ENCODE data around the gene FCAMR. TPM values are rescaled to one million over a fixed set of nuclear protein-coding genes. Genes with fewer than 3 reads are reported as not detected.

FCAMR gene, protein sequence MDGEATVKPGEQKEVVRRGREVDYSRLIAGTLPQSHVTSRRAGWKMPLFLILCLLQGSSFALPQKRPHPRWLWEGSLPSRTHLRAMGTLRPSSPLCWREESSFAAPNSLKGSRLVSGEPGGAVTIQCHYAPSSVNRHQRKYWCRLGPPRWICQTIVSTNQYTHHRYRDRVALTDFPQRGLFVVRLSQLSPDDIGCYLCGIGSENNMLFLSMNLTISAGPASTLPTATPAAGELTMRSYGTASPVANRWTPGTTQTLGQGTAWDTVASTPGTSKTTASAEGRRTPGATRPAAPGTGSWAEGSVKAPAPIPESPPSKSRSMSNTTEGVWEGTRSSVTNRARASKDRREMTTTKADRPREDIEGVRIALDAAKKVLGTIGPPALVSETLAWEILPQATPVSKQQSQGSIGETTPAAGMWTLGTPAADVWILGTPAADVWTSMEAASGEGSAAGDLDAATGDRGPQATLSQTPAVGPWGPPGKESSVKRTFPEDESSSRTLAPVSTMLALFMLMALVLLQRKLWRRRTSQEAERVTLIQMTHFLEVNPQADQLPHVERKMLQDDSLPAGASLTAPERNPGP
- not detected in 2 replicates for total RNA-seq (2014; rRNA removed; shearing (Covaris generic))

DNA sequence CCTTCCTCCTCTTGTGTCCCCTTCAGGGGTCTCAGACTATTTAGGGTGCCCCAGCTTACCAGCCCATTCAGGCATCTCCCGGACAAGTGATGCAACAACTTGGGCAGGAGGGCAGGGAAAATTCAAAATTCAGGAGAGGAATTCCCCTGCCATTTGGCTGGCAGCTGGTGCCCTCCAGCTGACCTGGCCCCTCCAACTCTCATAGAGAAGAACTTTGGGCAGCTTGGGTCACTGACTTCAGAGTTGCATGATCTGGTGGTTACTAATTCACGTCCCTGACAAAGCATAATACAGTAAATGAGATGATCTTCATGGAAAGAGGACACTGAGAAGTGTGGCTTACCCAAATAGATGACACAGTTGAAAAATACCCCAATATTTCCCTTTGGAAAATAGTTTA is at the start of gene FCAMR:
FCAMR (minus strand) TSS at position 15 of the 400 bp plus-strand sequence. CDS start 335 bp downstream, outside the sequence.
- DNase-seq (ENCODE audit: low spot score): no peak

- DNase-seq (ENCODE audit: low spot score): no peak
Measured at GRCh38 chr1:207019661-207020060, 49.4 kb upstream of the FCAMR start.

GRCh38 chr1:207019161-207019560 is 48.9 kb upstream of the FCAMR start:
- no peak for DNase-seq (ENCODE audit: low spot score)

DNA sequence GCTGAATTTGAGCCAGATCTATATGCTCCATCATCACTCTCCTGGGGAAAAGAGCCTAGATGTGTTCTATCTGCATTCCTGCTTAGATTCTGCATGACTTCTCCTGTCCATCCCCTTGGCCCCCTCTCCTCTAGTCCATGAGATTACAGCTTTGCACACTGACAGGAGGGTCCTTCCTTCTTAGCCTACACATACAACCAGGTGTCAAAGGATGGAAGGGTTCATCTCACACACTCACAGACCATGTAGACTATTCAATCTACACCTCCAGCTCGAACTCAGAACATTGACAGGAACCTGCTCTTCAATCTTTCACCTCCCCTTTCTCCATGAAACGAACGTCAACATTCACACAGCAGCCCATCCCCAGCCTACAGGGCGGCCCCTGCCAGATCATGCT is 48.4 kb upstream of the FCAMR start:
- no peak for DNase-seq (ENCODE audit: low spot score)

DNA sequence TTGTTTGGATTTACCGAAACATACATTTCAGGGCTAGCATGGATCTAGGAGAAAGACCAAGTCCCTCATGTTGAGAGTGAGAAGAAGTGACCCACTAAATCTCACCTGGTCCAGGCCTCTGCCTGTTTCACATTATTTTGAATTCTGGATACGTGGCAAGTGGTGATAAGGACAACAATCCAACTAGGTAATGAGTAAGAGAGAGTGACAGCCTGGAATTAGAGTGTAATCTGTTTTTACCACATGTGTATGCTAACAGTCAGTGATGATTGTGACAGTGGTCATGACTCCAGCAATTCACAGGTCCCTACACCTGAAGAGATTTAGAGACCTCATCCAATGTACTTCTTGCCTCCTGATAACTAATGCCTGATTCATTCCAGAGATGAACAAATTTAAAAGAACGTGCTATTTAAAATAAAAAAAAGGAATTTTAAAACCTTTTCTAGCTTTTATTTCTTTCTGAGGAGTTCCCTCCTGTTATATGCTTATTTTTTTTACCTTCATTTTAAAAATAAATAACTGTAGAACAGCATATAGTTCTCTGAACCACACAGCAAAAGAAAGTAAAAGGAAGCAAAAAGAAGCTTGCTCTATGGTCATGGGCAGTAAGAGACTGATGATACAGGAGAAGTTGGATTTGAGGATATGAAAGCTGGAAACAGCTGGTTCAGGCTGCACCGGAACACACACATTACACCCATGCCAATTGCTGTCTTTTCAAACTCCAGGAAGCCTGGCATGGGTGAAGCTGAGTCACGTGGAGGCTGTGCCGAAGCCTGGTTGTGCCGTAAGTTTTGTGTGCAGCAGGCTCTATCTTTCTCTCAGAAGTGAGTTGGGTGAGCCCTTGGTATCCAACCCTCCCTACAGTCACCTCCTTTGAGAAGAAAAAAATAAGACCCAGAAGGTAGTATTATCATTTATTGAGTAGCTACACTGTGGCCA is 47.6 kb upstream of the FCAMR start:
- DNase-seq (ENCODE audit: low spot score): no peak

GRCh38 chr1:207015791-207016190 is 45.5 kb upstream of the FCAMR start:
- no peak for DNase-seq (ENCODE audit: low spot score)

DNA sequence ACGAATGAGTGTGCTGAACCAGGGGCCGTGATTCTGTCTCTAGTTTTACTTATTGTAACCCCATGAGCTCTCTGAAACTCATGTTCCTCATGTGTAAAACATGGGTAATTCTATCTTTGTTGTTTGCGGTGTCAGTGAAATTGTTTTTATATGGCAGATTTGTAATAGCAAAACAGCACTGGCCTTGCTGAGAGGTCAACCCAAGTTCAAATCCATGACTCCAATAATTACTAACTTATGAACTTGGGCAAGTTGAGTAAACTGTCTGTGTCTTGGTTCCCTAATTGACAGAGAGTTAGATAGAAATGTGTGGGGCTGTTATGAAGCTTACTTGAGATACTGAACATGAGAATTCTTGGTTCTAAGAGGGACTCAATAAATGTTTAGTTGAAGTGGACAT is 44.5 kb upstream of the FCAMR start:
- DNase-seq (ENCODE audit: low spot score): no peak

DNA sequence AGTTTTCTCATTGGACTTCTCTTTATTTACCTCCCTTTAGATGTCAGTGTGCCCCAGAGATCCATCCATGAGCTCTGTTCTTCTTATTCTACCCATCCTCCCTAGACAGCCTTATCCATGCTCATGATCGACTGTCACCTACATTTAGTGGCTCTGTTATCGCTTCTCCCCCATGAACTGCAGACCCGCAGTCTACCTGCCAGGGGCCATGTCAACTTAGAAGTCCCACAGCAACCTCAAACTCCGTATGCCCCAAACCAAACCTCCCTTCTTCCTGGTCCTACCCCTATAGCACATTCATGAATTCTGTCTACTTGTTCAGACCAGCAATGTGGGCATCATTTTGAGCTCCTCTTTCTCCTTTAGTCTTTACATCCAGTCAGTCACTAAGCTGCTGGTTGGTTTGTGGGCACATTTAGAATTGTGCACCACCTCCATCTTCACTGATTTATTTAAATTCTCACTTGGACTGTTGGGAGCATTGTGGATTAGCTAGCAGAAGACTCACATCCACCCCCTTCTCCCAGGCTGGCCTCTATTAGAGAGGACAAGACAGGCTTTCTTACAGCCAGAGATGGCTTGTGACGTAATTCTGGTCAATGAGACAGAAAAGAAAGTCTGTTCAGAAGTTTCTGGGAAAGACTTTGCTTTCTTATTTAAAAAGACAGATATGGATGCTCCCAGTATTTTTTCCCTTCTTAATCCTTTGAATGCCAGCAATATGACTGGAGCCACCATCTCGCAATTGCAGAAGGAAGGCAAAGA is 43.2 kb upstream of the FCAMR start:
- DNase-seq (ENCODE audit: low spot score): no peak

GRCh38 chr1:207010726-207011125 is 40.5 kb upstream of the FCAMR start:
- DNase-seq (ENCODE audit: low spot score): no peak

DNA sequence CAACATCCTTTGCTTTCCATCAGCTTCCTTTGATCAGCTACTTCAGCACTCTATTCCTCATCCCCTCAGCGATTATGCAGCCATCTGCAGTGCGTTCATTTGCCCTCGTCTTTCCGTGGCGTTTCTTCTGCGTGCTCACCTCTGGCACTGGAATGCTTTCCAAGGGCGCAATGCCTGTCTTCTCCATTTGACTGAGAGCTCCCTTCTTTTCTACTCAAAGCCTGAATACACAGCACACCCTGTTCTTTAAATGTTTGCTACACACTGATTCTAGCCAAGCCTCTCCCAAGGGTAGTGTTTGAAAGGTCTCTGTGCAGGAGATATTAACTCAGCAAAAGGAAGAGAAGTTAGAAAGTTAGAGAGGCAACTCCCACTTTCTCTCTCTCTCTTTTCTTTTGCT is 39.7 kb upstream of the FCAMR start:
- no peak for DNase-seq (ENCODE audit: low spot score)

- no peak for DNase-seq (ENCODE audit: low spot score)
Measured at GRCh38 chr1:207009182-207009850, 39.1 kb upstream of the FCAMR start.

DNA sequence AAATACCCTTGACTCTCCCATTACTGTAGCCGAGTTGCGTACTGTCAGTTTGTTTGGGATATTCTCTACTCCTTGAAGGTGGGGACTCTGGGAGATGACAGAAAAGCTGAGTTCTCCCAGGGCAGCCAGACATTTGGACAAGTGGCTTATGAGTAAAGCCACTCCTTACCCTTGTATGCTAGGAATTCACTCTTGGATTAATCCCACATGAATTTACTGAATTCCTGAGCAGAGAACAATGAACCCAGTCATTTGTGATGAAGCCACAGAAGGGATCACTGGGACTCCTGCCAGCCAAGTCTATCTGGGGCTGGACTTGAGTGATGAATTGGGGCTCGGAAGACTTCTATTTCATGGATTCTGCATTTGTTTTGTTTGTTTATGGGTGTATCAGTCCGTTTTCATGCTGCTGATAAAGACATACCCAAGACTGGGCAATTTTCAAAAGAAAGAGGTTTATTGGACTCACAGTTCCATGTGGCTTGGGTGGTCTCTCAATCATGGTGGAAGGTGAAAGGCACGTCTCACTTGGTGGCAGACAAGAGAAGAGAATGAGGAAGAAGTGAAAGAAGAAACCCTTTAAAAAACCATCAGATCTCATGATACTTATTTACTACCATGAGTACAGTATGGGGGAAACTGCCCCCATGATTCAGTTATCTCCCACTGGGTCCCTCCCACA is 37.2 kb upstream of the FCAMR start:
- DNase-seq (ENCODE audit: low spot score): peak; percentile 87

- DNase-seq (ENCODE audit: low spot score): no peak
Measured at GRCh38 chr1:207006914-207007313, 36.7 kb upstream of the FCAMR start.

DNA sequence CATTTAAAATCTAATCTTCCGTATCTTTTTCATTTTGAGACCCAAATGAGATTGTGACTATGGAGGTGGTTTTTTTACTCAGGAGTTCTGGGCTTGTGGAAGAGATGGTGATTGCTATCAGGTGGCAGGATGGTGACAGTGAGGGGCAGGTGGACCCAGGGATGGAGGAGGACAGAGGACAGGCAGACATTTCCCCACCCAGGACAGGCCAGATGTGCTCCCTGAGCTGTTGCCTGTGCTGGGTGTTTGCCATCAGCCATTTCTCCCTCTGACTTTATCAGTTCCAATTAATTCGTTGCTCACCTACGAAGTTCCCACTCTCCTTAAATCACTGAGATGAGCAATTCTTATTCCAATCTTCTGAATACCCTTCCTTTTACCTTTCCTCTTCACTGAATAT is 35.8 kb upstream of the FCAMR start:
- no peak for DNase-seq (ENCODE audit: low spot score)

DNA sequence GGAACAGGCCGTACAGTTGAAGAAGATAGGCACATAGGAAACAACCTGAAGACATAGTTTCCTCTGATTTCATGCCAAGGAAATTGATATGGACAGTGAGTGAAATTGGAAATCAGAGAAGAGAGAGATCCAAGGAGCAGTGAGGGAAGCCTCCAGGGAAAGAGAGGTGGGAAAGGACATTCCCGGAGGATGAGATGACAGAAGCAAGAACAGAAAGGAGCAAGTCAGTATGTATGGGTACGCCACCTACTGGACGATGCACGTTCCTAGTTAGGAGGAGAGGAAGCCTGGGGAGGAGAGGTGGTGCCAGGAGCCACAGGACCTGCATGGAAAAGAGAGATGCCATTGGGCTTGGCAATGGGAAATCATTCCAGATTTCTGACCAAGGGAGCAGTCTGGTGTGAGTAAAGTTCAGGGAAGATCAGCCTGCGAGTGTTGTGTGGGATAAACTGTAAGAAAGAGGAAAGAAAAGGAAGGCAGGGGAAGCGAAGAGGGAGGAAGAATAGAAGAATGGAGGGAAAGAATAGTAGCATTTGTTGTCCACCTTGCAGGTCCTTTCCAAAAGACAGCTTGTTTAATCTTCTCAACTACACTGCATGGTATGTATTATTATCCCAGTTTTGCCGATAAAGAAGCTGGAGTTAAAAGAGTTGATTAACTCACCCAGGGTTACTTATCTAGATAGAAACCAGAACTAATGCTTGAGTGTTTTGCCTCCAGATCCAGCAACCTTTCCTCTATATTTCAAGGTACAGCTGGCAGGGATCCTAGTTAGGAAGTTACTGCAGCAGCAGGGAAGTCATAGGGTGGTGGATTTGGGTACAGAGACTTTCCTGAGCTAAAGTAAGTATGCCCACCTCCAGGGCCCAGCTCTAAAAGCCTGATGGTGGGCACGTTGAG is 34.9 kb upstream of the FCAMR start:
- DNase-seq (ENCODE audit: low spot score): peak; percentile 85

DNA sequence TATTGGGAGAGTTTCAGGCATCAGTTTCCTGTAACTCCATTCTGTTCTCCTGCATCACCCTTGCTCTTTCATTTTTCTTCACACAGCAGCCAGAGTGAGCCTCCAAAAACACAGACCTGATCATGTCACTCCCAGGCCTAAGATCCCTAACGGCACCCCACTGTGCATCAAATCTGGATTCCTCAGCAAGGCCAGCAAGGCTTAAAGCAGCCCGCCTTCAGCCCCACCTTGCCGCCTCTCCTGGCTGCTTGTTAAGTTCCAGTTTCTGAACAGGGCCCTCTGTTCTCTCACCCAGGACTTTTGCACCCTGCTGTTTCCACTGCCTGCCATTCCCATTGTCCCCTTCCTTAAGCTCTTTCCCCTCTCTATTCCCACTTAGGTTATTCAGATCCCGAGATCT is 33.0 kb upstream of the FCAMR start:
- DNase-seq (ENCODE audit: low spot score): no peak

DNA sequence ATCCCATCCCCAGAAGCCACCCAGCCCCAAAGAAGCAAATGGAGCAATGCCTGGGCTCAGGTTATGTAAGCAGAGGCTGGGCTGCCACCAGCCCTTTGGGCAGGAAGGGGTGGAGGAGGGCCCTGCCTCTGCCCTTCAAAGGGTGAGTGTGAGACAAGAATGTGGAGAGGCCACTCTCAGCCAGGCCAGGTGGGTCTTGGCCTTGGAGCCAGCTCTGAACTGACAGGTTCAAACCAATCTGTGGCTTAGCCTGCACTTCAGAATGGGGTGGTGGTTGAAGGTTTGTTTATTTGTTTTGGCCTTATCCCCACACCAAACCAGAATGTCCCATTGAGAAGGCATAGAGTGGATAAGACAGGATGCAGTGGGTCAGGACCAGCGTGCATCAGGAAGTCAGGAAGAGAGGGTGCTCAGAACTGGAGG is 32.5 kb upstream of the FCAMR start:
- peak; percentile 63 for DNase-seq (ENCODE audit: low spot score)

DNA sequence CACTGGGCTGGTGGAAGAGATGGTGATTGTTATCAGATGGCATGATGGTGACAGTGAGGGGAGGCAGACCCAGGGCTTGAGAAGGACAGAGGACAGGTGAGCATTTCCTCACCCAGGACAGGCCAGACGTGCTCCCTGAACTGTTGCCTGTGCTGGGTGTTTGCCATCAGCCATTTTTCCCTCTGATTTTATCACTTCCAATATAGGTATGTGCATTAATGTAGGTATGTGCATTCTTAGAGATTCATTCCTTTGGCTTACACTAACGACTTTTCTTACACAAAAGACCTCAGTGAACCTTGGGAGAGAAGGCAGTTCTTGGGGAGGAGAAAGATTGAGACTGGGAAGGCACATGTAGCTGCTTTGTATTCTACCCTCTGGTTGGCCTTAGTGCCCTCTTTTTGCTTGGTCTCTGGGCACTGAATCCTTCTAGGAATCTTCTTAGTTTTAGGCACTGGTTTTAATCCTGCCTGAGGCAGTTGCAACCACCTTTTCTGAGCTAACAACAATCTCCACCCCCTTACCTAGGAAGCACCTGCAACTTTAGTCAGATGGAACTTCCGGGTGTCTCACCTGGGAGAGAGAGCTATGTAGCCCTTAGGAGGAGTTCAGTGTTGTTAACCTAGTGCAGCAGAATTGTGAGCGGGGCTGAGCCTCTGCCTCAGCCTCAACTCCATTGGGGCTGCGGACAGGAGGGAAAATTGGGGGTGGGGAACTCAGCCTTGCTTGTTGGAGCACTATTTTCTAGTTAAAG is 31.4 kb upstream of the FCAMR start:
- no peak for DNase-seq (ENCODE audit: low spot score)

Measured in H4 (cell line).